Measurements from ENCODE around the gene DGKG. TPM values are rescaled to one million over a fixed set of nuclear protein-coding genes. Genes with fewer than 3 reads are reported as not detected.

Gene DGKG
- total RNA-seq, 2 donors from 2014 or later: 0.17 to 0.64 TPM

DNA sequence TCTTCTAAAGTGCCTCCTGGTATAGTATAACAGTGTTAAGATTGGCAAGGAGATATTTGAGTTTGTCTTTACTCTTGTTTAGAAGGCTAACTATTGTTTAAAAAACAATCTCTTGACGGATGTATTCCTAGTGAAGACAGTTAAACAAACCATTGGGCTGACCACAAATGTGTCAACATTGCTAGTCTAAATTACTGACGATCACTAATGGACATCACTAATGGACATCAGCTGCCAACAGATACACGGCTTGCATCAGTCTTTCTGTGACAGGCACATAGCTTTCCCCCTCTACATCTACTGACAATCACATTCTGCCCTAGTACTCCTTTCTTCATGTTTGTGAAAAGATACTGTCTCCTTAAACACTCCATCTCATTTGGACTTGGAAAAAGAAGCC lies 196.0 kb downstream of the DGKG start:
- no peaks in the 10 kb centered on the region for H3K36me3 ChIP-seq
- TF ChIP-seq, protein P1, sequence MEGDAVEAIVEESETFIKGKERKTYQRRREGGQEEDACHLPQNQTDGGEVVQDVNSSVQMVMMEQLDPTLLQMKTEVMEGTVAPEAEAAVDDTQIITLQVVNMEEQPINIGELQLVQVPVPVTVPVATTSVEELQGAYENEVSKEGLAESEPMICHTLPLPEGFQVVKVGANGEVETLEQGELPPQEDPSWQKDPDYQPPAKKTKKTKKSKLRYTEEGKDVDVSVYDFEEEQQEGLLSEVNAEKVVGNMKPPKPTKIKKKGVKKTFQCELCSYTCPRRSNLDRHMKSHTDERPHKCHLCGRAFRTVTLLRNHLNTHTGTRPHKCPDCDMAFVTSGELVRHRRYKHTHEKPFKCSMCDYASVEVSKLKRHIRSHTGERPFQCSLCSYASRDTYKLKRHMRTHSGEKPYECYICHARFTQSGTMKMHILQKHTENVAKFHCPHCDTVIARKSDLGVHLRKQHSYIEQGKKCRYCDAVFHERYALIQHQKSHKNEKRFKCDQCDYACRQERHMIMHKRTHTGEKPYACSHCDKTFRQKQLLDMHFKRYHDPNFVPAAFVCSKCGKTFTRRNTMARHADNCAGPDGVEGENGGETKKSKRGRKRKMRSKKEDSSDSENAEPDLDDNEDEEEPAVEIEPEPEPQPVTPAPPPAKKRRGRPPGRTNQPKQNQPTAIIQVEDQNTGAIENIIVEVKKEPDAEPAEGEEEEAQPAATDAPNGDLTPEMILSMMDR (IDR thresholded peaks at IDR 0.05): no peak
- H3K9me3 ChIP-seq: no peaks in the 10 kb centered on the region
- no peak overlapping the region for H3K27ac ChIP-seq
- DNase-seq: no peak
- H3K27me3 ChIP-seq: no peaks in the 10 kb centered on the region
- H3K9ac ChIP-seq (ENCODE audit: low read depth in 2 of 2, low read length in 2 of 2): no peak overlapping the region
- intact Hi-C loops (cut with DNase I): no loop called here
- no peak overlapping the region for H3K4me3 ChIP-seq
- no peaks in the 10 kb centered on the region for H3K4me1 ChIP-seq

DNA sequence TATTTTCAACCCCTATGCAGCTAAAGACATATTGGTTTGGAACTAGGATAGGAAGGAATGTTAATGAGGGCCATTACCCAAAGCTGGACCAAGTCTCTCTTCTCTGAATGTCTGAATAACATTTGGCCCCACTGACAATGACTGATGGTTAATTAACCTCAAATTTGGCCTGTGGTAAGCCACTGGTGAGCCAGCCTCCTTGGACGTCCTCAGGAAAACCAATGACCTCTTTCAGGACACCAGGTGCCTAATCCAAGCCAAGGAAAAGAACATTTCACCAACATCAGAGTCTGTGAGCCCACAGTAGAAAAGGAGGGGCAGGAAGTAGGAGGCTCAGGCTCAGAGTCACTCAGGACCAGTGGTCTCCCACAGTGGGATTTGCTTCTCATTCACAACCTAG lies 196.7 kb downstream of the DGKG start:
- H3K4me3 ChIP-seq: no peak overlapping the region
- intact Hi-C loops (cut with DNase I): no loop called here
- H3K27ac ChIP-seq: no peak overlapping the region
- H3K36me3 ChIP-seq: no peaks in the 10 kb centered on the region
- no peak overlapping the region for H3K9ac ChIP-seq (ENCODE audit: low read depth in 2 of 2, low read length in 2 of 2)
- H3K9me3 ChIP-seq: no peaks in the 10 kb centered on the region
- H3K27me3 ChIP-seq: no peaks in the 10 kb centered on the region
- no peak for DNase-seq
- no peaks in the 10 kb centered on the region for H3K4me1 ChIP-seq
- TF ChIP-seq, protein P1 (IDR thresholded peaks at IDR 0.05): no peak

DNA sequence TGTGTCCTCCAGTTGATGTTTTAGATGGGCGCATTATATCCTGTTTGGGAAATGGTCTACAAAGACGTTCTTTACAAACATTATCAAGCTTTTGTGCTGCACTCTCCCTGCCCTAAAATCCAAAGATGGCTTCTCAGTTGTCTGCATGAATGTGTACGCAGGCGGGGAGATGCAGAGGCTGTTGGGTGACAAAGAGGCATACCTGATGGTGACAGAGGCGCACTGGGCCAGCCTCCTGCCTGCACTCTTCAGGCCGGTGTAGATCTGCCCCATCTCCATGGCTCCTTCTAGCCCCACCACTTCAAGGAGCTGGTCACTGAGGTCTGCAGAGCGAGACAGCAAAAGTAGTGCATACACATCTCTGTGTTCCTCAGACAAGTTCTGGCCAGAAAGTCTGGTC lies 197.3 kb downstream of the DGKG start:
- no peak for DNase-seq
- TF ChIP-seq, protein P1 (IDR thresholded peaks at IDR 0.05): no peak
- intact Hi-C loops (cut with DNase I): no loop called here
- no peaks in the 10 kb centered on the region for H3K36me3 ChIP-seq
- H3K9me3 ChIP-seq: no peaks in the 10 kb centered on the region
- no peaks in the 10 kb centered on the region for H3K27me3 ChIP-seq
- H3K4me3 ChIP-seq: no peak overlapping the region
- no peak overlapping the region for H3K9ac ChIP-seq (ENCODE audit: low read depth in 2 of 2, low read length in 2 of 2)
- no peak overlapping the region for H3K27ac ChIP-seq
- no peaks in the 10 kb centered on the region for H3K4me1 ChIP-seq

DNA sequence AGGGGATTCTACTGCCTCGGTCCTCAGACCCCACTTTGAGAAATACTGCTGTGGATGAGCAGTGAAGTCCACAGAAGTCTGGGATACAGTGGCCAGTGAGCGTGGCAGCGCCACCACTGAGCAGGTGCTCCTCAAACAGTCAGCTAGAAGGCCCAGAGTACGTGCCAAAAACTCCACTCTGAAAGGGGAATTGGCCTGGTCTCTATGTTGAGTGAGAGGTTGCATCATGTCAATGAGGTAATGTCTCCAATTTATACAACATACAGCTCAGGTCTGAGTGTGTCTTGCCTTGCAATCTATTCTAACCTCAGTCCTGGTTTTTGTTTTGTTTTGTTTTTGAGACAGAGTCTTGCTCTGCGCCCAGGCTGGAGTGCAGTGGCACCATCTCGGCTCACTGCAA lies 199.8 kb downstream of the DGKG start:
- Histone ChIP-seq H3K27ac (no peak overlapping the region), H3K27me3 (no peaks in the 10 kb centered on the region), H3K36me3 (no peaks in the 10 kb centered on the region), H3K9ac (ENCODE audit: low read depth in 2 of 2, low read length in 2 of 2) (no peak overlapping the region), H3K4me3 (no peak overlapping the region), H3K9me3 (no peaks in the 10 kb centered on the region), H3K4me1 (no peaks in the 10 kb centered on the region)
- TF ChIP-seq, protein P1 (IDR thresholded peaks at IDR 0.05): no peak
- intact Hi-C loops (cut with DNase I): no loop called here
- no peak for DNase-seq

DNA sequence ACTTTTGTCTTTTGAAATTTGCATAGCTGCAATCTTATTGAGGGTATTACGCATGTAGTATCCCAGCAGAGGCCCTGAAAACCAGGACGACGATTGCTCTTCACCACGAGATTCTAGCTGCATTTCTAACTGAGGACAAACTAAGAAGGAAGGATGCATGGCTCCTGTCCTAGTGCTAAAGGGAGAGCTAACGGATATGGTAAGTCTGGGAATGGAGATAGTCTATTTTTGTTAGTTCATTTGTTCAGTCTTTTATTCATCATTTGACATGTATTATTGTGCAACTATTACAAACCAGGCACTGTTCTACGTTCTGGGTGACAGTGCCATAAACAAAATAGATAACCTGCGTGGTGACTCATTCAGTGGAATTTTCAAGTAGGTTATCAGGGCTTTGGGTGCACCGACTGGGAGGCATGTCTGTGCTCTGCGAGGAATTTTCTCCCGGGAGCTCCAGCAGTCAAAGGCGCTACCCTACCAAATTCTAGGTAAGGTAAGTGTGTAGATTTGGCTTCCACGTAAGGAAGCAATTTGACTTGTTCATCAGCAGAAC lies 201.3 kb downstream of the DGKG start:
- Histone ChIP-seq H3K27ac (no peak overlapping the region), H3K36me3 (no peaks in the 10 kb centered on the region), H3K9me3 (no peaks in the 10 kb centered on the region), H3K4me3 (no peak overlapping the region), H3K27me3 (no peaks in the 10 kb centered on the region), H3K9ac (ENCODE audit: low read depth in 2 of 2, low read length in 2 of 2) (no peak overlapping the region), H3K4me1 (no peaks in the 10 kb centered on the region)
- DNase-seq: no peak
- TF ChIP-seq, protein P1 (IDR thresholded peaks at IDR 0.05): no peak
- intact Hi-C loops (cut with DNase I): no loop called here
